Measurements from ENCODE around the gene OSBP2. TPM values are rescaled to one million over a fixed set of nuclear protein-coding genes. Genes with fewer than 3 reads are reported as not detected.
"Not testable (repeated sequence)": the region's sequence is repeated elsewhere in the genome, so short reads cannot be mapped to it uniquely, and the experiment has no call there.

OSBP2 gene
- polyA plus RNA-seq, 1 donor, result 77.2 TPM

- Histone ChIP-seq H3K4me1 (ENCODE audit: control insufficient read depth, insufficient read depth, low read length) (no peaks in the 10 kb centered on the region), H3K9me3 (ENCODE audit: control insufficient read depth, low read depth, low read length) (no peaks in the 10 kb centered on the region), H3K4me3 (ENCODE audit: low read length) (no peak overlapping the region), H3K36me3 (ENCODE audit: control insufficient read depth, insufficient read depth, low read length) (no peaks in the 10 kb centered on the region), H3K27ac (ENCODE audit: low read length) (no peak overlapping the region), H3K27me3 (ENCODE audit: control insufficient read depth, insufficient read depth, low read length) (no peaks in the 10 kb centered on the region)
- DNase-seq, result no peak
- no CpG with 5 or more reads among the region's 4 CpGs for WGBS (ENCODE audit: insufficient coverage, low lambda C conversion rate)
Measured at GRCh38 chr22:30754521-30754920, 59.8 kb downstream of the OSBP2 start.

- no CpG with 5 or more reads among the region's 8 CpGs for WGBS (ENCODE audit: insufficient coverage, low lambda C conversion rate)
- Histone ChIP-seq H3K27ac (ENCODE audit: low read length) (no peak overlapping the region), H3K36me3 (ENCODE audit: control insufficient read depth, insufficient read depth, low read length) (no peaks in the 10 kb centered on the region), H3K4me3 (ENCODE audit: low read length) (no peak overlapping the region), H3K9me3 (ENCODE audit: control insufficient read depth, low read depth, low read length) (no peaks in the 10 kb centered on the region), H3K4me1 (ENCODE audit: control insufficient read depth, insufficient read depth, low read length) (no peaks in the 10 kb centered on the region), H3K27me3 (ENCODE audit: control insufficient read depth, insufficient read depth, low read length) (no peaks in the 10 kb centered on the region)
- peak; percentile 50 to 52 for DNase-seq
Measured at GRCh38 chr22:30754971-30755758, 60.5 kb downstream of the OSBP2 start.

- no peaks in the 10 kb centered on the region for H3K27me3 ChIP-seq (ENCODE audit: control insufficient read depth, insufficient read depth, low read length)
- no peak overlapping the region for H3K27ac ChIP-seq (ENCODE audit: low read length)
- no CpG with 5 or more reads among the region's 7 CpGs for WGBS (ENCODE audit: insufficient coverage, low lambda C conversion rate)
- H3K4me3 ChIP-seq (ENCODE audit: low read length), result no peak overlapping the region
- H3K9me3 ChIP-seq (ENCODE audit: control insufficient read depth, low read depth, low read length), result no peaks in the 10 kb centered on the region
- no peaks in the 10 kb centered on the region for H3K4me1 ChIP-seq (ENCODE audit: control insufficient read depth, insufficient read depth, low read length)
- no peaks in the 10 kb centered on the region for H3K36me3 ChIP-seq (ENCODE audit: control insufficient read depth, insufficient read depth, low read length)
- DNase-seq, result no peak
Measured at GRCh38 chr22:30755759-30756124, 61.1 kb downstream of the OSBP2 start.

- no CpG with 5 or more reads among the region's 12 CpGs for WGBS (ENCODE audit: insufficient coverage, low lambda C conversion rate)
- Histone ChIP-seq H3K36me3 (ENCODE audit: control insufficient read depth, insufficient read depth, low read length) (no peaks in the 10 kb centered on the region), H3K27me3 (ENCODE audit: control insufficient read depth, insufficient read depth, low read length) (no peaks in the 10 kb centered on the region), H3K9me3 (ENCODE audit: control insufficient read depth, low read depth, low read length) (no peaks in the 10 kb centered on the region), H3K4me3 (ENCODE audit: low read length) (no peak overlapping the region), H3K4me1 (ENCODE audit: control insufficient read depth, insufficient read depth, low read length) (peaks cover 8% of the 10 kb centered on the region), H3K27ac (ENCODE audit: low read length) (no peak overlapping the region)
- peak; percentile 69 to 75 for DNase-seq
Measured at GRCh38 chr22:30763815-30764673, 69.4 kb downstream of the OSBP2 start.

- Histone ChIP-seq H3K27ac (ENCODE audit: low read length) (no peak overlapping the region), H3K4me1 (ENCODE audit: control insufficient read depth, insufficient read depth, low read length) (peaks cover 8% of the 10 kb centered on the region), H3K27me3 (ENCODE audit: control insufficient read depth, insufficient read depth, low read length) (no peaks in the 10 kb centered on the region), H3K36me3 (ENCODE audit: control insufficient read depth, insufficient read depth, low read length) (no peaks in the 10 kb centered on the region), H3K4me3 (ENCODE audit: low read length) (no peak overlapping the region), H3K9me3 (ENCODE audit: control insufficient read depth, low read depth, low read length) (no peaks in the 10 kb centered on the region)
- peak; percentile 20 to 58 for DNase-seq
- no CpG with 5 or more reads among the region's 6 CpGs for WGBS (ENCODE audit: insufficient coverage, low lambda C conversion rate)
Measured at GRCh38 chr22:30767661-30768060, 73.0 kb downstream of the OSBP2 start.

- Histone ChIP-seq H3K27ac (ENCODE audit: low read length) (no peak overlapping the region), H3K27me3 (ENCODE audit: control insufficient read depth, insufficient read depth, low read length) (no peaks in the 10 kb centered on the region), H3K9me3 (ENCODE audit: control insufficient read depth, low read depth, low read length) (no peaks in the 10 kb centered on the region), H3K4me1 (ENCODE audit: control insufficient read depth, insufficient read depth, low read length) (peaks cover 8% of the 10 kb centered on the region), H3K4me3 (ENCODE audit: low read length) (no peak overlapping the region), H3K36me3 (ENCODE audit: control insufficient read depth, insufficient read depth, low read length) (no peaks in the 10 kb centered on the region)
- DNase-seq, result no peak
- no CpG with 5 or more reads among the region's 9 CpGs for WGBS (ENCODE audit: insufficient coverage, low lambda C conversion rate)
Measured at GRCh38 chr22:30770716-30771115, 76.0 kb downstream of the OSBP2 start.

- Histone ChIP-seq H3K4me1 (ENCODE audit: control insufficient read depth, insufficient read depth, low read length) (no peaks in the 10 kb centered on the region), H3K27me3 (ENCODE audit: control insufficient read depth, insufficient read depth, low read length) (no peaks in the 10 kb centered on the region), H3K27ac (ENCODE audit: low read length) (no peak overlapping the region), H3K36me3 (ENCODE audit: control insufficient read depth, insufficient read depth, low read length) (no peaks in the 10 kb centered on the region), H3K4me3 (ENCODE audit: low read length) (no peak overlapping the region), H3K9me3 (ENCODE audit: control insufficient read depth, low read depth, low read length) (no peaks in the 10 kb centered on the region)
- no CpG with 5 or more reads among the region's 5 CpGs for WGBS (ENCODE audit: insufficient coverage, low lambda C conversion rate)
- DNase-seq, result no peak
Measured at GRCh38 chr22:30773919-30774318, 79.2 kb downstream of the OSBP2 start.

- Histone ChIP-seq H3K9me3 (ENCODE audit: control insufficient read depth, low read depth, low read length) (no peaks in the 10 kb centered on the region), H3K36me3 (ENCODE audit: control insufficient read depth, insufficient read depth, low read length) (no peaks in the 10 kb centered on the region), H3K27ac (ENCODE audit: low read length) (no peak overlapping the region), H3K4me1 (ENCODE audit: control insufficient read depth, insufficient read depth, low read length) (no peaks in the 10 kb centered on the region), H3K4me3 (ENCODE audit: low read length) (no peak overlapping the region), H3K27me3 (ENCODE audit: control insufficient read depth, insufficient read depth, low read length) (no peaks in the 10 kb centered on the region)
- DNase-seq, result no peak
- 100% methylated on average over 2 of the region's 4 CpGs for WGBS (ENCODE audit: insufficient coverage, low lambda C conversion rate)
Measured at GRCh38 chr22:30774566-30774965, 79.9 kb downstream of the OSBP2 start.

- no peaks in the 10 kb centered on the region for H3K4me1 ChIP-seq (ENCODE audit: control insufficient read depth, insufficient read depth, low read length)
- no peak overlapping the region for H3K4me3 ChIP-seq (ENCODE audit: low read length)
- DNase-seq, result no peak
- no peaks in the 10 kb centered on the region for H3K36me3 ChIP-seq (ENCODE audit: control insufficient read depth, insufficient read depth, low read length)
- H3K27me3 ChIP-seq (ENCODE audit: control insufficient read depth, insufficient read depth, low read length), result no peaks in the 10 kb centered on the region
- H3K27ac ChIP-seq (ENCODE audit: low read length), result no peak overlapping the region
- no peaks in the 10 kb centered on the region for H3K9me3 ChIP-seq (ENCODE audit: control insufficient read depth, low read depth, low read length)
- 100% methylated on average over 1 of the region's 3 CpGs for WGBS (ENCODE audit: insufficient coverage, low lambda C conversion rate)
Measured at GRCh38 chr22:30776476-30776875, 81.8 kb downstream of the OSBP2 start.

GRCh38 chr22:30777146-30777545 lies 82.5 kb downstream of the OSBP2 start:
- H3K36me3 ChIP-seq (ENCODE audit: control insufficient read depth, insufficient read depth, low read length); H3K9me3 ChIP-seq (ENCODE audit: control insufficient read depth, low read depth, low read length); H3K4me3 ChIP-seq (ENCODE audit: low read length); H3K27me3 ChIP-seq (ENCODE audit: control insufficient read depth, insufficient read depth, low read length); H3K27ac ChIP-seq (ENCODE audit: low read length); DNase-seq; H3K4me1 ChIP-seq (ENCODE audit: control insufficient read depth, insufficient read depth, low read length): not testable (repeated sequence)
- no CpG with 5 or more reads among the region's 6 CpGs for WGBS (ENCODE audit: insufficient coverage, low lambda C conversion rate)

All from large intestine (tissue), 3 donors.